ENCODE measurements around the gene ALKAL2. TPM values are rescaled to one million over a fixed set of nuclear protein-coding genes. Genes with fewer than 3 reads are reported as not detected.
A peak's percentile ranks its signal among the peaks of the same experiment; 100 is the strongest.
"Not testable (repeated sequence)": the region's sequence is repeated elsewhere in the genome, so short reads cannot be mapped to it uniquely, and the experiment has no call there.

Gene ALKAL2, protein sequence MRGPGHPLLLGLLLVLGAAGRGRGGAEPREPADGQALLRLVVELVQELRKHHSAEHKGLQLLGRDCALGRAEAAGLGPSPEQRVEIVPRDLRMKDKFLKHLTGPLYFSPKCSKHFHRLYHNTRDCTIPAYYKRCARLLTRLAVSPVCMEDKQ
- not detected in 2 replicates for total RNA-seq (2014; rRNA removed; shearing (Covaris generic))

DNA sequence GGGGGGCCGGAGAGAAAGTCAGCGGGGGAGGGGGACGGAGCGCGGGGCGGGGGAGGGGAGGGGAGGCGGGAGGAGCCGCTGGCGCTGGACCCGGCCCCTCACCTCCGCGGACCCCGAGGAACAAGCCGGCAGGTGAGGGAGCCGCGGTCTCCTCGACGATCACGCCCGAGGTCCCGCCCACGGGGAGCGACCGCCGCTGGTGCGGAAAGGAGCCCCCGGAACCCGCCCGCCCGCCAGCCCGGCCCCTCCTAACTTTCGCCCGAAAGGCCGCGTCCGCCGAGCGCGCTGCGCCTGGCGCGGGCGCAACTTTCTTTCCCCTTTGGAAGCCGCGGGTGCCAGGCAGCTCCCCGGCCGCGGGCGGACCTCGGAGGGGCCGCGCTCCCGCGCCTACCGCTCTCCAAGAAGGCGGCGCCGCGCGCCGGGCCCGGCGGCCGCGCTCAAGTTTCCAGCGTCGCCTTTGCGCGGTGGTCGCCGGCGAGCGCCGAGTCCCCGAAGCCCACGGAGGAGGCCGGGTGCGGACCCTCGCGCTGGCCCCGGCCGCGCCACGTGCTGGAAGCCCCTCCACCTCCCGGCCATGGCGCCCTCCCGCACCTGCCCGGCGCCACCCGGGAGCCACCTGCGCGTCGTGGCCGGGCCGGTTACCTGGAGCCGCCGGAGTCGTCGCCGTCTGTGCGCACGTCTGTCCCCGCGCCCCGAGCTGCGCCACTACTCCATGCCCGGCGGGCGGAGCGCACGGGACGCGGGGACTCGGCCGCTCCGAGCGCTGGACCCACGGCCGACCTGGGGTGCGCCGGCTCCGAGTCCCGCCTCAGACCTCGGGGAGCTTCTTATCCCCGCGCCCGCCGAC is at the start of gene ALKAL2:
ALKAL2 (minus strand) TSS at position 181 of the 847 bp plus-strand sequence. CDS start 256 bp downstream, outside the sequence.
- no peak for DNase-seq (ENCODE audit: low read depth)

DNA sequence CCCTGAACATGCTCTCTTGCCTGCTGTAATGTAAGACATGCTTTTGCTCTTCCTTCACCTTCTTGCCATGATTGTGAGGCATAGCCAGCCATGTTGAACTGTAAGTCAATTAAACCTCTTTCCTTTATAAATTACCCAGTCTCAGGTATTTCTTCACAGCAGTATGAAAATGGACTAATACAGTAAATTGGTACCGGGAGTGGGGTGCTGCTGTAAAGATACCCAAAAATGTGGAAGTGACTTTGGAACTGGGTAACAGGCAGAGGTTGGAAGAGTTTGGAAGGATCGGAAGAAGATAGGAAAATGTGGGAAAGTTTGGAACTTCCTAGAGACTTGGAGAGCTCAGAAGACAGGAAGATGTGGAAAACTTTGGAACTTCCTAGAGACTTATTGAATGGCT is 49.1 kb upstream of the ALKAL2 start:
- DNase-seq (ENCODE audit: low read depth) = not testable (repeated sequence)

DNA sequence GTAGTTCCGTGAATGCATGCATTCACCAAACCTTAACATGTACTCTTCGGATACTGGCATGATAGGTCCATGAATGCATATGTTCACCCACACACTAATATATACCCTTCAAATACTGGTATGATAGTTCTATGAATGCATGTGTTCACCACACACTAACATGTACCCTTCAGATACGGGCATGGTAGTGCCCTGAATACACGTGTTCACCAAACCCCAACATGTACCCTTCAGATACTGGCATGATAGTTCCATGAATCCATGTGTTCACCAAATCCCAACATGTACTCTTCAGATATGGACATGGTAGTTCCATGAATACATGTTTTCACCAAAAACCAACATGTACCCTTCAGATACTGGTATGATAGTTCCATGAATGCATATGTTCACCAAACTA is 48.5 kb upstream of the ALKAL2 start:
- DNase-seq (ENCODE audit: low read depth) = no peak

DNA sequence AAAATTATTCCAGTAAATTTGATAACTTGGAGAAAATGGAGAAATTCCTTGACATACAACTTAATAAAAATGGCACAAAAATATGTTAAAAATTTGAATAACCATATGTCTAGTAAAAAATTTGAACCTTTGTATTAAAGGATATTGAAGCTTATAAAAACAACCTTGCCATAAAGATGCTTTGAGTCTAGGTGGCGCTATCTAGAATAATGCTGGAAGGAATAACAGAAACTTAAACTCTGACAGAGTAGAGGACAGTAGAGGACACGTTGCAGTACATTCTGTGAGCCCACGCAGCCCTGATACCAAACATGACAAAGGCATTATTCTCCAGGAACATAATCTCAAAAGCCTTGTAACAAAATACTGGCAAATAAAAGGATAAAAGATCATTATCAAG is 44.7 kb upstream of the ALKAL2 start:
- no peak for DNase-seq (ENCODE audit: low read depth)

DNA sequence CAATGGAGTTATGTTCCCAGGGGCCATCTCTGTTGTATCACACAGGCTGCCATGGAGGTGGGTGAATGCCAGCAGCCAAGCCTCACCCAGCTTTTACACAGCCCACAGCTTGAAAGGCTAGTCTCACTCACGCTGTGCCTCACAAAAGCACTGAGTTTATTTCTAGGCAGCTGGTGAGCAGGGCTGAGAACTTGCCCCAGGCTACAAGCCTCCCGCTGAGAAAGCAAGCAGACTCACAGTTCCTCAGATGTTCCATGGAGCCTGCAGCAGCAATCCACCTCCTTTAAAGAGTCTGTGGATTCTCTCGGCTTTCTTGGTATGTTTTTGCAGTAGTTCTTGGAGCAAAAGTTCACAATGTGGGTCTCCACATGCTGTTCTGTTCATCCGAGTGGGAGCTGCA is 40.9 kb upstream of the ALKAL2 start:
- DNase-seq (ENCODE audit: low read depth) = peak; percentile 62

DNA sequence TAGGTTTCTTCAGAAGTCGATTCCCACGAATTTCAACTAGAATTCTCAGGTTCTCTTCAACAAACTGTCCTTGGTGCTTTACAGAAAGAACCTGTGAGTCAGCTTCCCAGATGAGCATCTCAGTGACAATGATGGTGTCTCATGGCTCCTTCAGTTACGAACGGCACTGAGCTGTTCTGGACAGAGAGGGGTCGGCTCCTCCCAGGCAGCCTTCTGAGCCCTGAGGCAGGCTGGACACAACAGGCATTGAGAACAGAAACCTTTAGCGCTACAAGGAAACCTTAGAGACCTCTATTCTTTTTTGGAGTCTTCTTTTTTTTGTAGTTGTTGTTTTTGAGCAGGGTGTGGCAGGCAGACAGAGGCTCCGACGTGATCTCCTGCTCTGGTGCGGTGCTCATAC is 35.1 kb upstream of the ALKAL2 start:
- DNase-seq (ENCODE audit: low read depth) = no peak

DNA sequence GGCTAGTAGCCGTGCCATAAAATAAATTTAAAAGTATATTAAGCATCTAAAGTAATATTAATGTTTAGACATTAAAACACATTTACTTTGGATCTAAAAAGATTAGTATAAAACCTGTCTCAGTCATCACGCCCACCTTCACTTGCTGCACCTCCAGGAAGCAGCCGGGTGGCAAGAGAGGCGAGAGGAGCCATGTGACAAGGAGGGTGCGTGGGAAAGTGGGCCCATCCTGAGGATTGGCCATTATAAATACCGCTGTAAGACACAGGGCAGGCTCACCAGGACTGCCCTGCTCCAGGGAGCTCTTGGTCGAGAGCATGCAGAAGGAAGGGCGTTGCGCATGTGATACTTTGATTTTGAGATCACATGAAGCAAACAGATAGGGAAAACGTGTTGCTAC is 34.4 kb upstream of the ALKAL2 start:
- DNase-seq (ENCODE audit: low read depth) = no peak

DNA sequence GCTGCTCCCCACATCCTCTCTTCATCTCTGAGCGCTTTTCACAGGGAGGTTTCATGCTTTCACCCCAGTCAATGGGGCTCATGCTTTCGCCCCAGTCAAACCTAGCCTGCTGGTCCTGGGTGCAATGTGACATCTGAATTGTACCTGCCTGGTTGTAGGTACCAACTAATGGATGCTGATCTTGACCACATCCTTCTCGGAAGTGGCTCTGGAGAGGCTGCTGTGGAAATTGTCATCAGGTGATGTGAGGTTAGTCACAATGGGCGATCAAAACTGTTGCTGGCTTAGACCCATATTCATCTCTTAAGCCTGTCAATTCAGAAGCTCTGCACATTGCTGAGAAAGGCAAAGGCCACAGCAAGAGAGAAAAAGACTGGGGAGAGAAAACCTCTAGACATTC is 32.7 kb upstream of the ALKAL2 start:
- DNase-seq (ENCODE audit: low read depth) = no peak

DNA sequence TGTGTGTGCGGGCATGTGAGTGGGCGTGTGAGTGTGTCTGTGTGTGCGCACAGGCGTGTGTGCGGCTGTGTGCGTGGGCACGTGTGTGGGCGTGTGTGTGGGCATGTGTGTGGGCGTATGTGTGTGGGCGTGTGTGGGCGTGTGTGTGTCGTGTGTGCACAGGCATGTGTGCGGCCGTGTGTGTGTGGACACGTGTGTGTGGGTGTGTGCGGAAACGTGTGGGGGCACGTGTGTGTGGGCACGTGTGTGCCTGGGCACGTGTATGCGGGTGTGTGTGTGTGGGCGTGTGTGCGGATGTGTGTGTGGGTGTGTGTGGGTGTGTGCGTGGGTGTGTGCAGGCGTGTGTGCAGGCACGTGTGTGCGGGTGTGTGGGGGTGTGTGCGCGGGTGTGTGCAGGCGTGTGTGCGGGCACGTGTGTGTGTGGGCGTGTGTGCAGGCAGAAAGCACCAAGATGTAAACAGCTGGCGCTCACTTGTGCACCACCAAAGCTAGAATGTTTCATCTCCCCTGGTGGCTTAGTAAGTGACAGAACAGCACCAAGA is 31.2 kb upstream of the ALKAL2 start:
- no peak for DNase-seq (ENCODE audit: low read depth)

DNA sequence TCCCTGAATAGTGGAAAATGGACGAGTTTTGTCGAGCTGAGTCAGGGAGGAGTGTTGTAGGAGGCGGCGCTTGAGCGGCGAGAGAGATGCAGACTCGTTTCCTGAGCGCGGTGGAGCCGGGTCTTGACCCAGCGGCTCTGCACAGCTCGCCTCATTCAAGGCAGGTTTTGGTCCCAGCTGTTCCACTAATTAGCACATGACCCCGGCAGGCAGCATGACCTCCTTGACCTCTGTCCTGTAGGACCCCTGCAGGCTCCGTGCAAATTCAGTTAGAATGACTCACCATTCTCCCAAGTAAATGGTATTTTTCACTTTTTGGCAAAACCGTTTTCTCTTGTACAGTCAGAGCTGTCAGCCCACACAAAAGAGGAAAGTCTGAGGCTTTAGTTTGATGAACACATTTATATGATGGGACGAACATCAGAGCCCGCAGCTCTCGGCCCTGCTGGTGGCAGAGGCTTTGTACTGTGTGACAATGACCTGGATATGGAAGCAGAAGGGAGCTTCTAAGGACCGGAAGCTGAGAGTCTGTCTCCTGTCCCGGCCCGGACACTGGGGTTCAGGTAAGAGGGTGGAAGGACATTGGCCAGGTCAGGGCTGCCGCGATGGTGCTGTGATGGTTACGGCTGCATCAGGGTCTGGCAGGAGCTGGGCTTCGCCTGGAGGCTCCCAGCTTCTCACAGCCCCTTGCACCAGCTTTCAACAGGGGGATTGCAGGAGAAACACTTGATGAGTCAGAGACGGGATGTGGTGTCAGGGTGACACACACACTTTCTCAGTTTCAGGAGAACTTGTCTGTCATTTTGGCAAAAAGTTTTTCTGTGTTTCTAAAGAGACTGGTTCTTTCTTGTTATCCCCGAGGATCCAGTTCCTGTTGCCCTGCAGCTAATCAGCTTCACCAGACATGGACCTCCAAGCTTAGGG is 29.9 kb upstream of the ALKAL2 start:
- DNase-seq (ENCODE audit: low read depth) = peak; percentile 70

DNA sequence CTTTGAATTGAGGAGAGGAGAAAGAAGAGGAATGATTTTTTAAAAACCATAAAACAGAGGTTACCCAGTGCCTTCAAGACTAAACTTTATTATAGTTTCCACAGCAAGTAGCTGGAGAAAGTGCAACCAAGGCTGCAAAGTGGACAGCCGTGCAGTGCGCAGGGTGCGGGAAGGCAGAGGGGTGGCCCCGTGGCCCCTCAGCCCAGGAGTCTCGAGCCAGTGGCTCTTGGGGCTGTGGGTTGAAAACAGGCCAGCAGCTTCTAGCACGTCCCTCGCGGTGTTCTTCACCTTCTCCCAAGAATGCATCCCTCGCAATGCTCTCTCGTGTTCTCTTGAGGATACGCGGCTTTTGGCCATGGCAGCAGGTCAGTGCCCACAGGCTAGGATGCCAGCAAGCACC is 28.5 kb upstream of the ALKAL2 start:
- no peak for DNase-seq (ENCODE audit: low read depth)

DNA sequence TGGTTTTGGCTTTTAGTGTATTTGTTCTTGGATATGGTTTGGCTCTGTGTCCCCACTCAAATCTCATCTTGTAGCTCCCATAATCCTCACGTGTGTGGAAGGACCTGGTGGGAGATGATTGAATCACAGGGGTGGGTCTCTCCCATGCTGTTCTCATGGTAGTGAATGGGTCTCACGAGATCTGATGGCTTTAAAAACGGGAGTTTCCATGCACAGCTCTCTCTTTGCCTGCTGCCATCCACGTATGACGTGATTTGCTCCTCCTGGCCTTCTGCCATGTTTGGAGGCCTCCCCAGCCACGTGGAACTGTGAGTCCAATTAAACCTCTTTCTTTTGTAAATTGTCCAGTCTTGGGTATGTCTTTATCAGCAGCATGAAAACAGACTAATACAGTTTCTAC is 28.0 kb upstream of the ALKAL2 start:
- DNase-seq (ENCODE audit: low read depth) = not testable (repeated sequence)

DNA sequence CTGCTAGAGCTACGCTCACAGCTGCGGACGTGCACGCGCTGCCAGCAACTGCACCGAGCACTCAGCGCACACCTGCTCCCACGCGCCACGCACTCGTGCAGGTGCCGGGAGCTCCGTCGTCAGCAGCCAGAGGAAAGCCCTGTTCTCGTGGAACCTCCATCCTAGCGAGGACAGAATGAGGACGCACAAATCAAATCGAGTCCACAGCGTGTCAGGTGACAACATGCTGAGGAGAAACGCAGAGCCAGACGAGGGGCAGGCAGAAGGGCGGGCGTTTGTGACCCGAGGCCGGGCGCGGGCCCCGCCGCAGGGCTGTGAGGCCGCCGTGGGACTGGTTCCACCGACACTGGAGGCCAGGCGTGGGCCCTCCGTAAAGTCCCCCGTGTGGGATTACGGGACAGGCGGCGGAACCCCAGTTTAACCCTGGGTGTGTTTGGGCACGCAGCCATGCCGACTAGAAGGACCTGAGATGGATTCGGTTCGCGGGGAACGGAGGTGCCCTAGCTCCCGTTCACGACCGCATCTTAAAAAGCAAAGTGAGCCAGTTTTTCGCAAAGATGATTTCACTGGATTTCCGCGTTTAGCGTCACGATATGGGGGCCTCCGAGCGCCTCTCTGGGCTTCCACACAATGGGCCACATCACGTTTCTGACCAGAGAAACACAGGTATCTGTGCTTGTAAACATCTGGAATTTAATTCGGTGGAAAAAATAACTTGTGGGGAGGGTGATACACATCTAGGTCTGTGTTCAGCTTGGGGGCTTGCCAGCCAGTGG is 26.9 kb upstream of the ALKAL2 start:
- DNase-seq (ENCODE audit: low read depth) = no peak

DNA sequence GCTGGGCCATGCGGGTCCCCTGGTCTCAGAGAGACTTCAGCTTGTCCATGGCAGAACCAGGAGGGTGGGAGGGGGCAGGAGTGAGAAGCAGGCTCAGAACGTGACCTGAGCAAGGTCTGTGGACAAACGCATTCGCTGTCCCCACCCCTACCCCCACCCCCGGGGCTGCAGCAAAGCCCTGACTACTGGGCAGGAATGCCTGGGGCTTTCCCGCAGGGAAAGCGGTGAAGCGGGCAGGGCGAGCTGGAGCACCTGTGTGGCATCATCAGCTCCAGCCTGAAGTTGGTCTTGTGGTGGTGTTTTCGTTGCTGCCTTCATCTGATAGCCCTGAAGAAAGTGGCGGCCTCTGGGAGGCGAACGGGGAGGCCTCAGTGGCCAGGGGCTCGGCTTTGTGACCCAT is 26.1 kb upstream of the ALKAL2 start:
- no peak for DNase-seq (ENCODE audit: low read depth)

DNA sequence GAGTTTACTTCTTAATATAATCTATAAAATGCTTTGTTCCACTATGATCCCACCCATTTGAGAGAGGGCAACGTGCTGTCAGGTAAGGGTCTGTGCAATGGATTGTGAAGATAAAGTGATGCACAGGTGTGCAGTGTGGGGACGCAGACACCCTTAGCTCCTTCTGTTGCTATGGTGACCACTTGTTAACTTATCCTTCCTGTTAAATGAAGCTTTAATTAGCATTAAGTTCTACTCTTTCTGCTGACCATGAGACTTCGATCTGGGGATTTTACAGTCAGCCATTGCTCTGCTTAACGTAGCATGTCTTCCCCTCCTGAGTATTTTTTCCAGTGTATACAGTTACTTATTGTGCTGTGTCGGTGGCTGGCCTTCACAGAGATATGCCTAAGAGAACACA is 23.1 kb upstream of the ALKAL2 start:
- DNase-seq (ENCODE audit: low read depth) = no peak

DNA sequence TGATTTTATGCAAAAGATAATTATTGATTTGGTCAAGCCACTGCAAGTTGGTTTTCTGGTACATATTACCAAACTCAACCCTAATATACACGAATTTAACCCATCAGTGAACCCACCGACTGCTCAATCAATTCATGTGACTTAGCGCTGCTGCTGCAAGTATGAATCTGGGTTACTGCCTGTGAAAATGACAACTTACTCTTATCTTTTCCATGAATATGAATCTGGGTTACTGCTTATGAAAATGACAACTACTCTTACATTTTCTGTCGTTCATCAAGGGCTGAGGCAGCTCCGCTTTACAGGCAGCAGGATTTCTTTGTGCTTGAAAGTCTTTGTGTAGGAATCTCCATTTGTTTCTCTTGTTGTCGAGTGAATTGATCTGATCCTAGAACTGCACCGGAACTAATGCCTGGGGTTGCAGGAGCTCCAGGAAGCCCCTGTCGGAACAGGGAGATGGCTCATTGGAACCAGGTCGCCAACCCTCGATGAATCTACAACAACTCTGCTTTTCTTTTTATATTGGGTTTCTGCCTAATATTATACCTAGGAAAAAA is 22.1 kb upstream of the ALKAL2 start:
- no peak for DNase-seq (ENCODE audit: low read depth)

DNA sequence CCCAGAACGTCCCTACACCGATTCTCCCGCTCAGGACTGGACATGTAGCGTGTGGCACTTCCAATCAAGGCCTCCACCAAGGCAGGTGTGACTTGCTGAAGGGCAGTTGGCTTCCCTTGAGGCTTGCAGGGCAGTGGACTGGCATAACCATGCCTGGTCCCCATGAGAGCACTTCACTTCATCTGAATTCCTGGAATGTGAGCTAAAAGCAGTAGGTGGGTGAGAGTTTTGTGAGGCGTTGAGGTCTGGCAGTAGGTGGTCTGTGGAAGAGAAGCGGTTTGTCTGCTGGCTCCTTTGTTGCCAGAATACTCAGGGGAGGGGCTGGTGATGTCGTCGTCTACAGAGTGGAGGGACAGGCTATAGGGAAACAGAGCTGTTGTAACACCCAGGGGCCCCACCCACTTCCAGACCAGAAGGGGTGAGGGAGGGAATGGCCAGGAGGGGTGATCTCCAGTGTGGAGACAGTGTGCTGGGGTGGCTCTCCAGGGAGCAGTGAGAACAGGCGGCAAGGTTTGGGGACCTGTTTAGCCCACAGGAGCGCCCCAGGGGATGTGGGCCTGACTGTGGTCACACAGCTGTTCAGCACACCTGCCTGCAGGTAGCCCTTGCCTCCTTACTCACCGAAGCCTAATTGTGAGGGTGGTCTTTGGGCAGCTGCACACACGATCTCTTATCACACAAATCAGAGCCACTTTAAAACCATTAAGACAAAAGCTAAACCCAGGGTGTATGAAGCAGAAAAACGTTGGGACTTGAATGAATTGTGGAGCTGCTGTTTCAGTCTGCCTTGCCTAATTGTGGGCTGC is 21.5 kb upstream of the ALKAL2 start:
- no peak for DNase-seq (ENCODE audit: low read depth)

DNA sequence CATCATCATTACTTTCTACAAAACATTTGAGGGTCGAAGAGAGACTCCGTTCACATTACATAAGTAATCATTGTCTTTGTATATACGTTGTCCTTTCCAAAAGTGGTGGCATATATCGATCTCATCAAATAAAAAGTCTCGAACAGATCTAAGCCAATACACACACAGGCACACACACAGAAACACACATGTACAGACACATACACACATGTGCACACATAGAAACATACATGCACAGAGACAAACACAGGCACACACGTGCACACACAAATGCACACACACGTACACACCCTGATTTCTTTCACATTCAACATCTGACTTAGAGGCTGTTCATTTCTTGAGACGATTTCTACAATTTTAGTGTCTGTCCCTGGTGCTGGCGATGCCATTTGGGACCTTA is 17.5 kb upstream of the ALKAL2 start:
- DNase-seq (ENCODE audit: low read depth) = no peak

DNA sequence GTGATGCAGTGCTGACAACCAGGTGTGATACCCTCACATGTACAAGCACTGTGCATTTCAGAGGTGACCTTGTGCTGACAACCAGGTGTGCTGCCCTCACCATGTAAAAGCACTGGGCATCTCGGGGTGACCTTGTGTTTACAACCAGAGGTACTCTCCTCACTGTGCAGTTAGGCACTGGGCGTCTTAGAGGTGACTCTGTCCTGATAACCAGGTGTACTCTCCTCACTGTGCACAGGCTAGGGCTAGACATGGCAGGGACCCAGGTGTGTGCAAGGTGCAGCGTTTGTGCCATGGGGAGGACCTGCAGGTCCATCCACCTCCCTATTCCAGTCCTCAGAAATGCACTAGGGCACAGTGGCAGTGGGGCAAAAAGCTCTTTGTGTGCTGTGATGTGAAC is 8.5 kb upstream of the ALKAL2 start:
- DNase-seq (ENCODE audit: low read depth) = no peak

DNA sequence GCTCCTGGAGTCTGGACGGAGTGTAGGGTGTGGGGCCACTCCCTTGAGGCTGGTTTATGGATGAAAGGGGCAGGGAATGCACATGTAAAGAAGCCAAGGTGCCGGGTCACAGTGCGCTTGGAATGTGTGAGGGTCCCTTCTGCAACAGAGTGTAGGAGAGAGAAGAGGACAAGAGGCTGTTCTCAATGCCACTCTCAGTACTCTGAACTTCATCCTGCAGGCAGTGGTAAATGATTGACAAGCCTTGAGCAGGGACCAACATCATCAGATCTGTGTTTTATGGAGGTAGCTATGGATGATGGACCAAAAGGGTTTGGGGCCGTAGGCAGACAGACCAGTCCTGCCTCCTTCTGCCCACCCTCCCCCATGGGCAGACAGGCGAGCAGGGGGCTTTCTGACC is 7.2 kb upstream of the ALKAL2 start:
- no peak for DNase-seq (ENCODE audit: low read depth)
